ENCODE results near the gene ZNF487.

Gene ZNF487

DNA sequence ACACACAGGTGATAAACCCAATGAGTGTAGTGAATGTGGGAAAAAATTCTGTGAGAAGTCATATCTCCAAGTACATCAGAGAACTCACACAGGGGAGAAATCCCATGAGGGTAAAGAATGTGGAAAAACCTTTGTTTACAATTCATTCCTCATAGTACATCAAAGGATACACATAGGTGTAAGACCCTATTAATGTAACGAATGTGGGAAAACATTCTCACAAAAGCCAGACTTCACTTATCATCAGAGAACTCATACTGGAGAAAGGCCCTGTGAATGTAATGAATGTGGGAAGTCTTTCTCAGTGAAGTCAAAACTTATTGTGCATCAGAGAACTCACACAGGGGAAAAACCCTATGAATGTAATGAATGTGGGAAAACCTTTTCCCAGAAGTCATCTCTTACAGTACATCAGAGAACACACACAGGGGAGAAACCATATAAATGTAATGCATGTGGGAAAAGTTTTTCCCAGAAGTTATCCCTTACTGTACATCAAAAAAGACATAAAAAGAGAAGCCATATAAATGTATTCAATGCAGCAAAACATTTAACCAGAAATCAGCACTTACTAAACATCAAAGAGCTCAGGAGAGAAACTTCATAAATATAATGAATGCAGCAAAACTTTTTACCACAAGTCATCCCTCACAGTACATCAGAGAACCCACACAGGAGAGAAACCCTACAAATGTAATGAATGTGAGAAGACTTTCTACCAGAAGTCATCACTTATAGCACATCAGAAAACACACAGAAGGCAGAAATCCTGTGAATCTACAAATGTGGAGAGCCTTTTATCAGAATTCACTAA is 87.7 kb downstream of the ZNF487 start:
- no peak for DNase-seq (ENCODE audit: low read depth)
